GM19395 (cell line): Measurements from ENCODE around the gene ANKRD36B.
"Not testable (repeated sequence)": the region's sequence is repeated elsewhere in the genome, so short reads cannot be mapped to it uniquely, and the experiment has no call there.

ENCODE experiments used
- ATAC-seq: cut with Tn5 transposase; IDR thresholded peaks from one replicate; pipeline ENCODE4 v1.9.1; 2021; ENCODE audit warnings: mild to moderate bottlenecking, moderate library complexity; ENCODE audit not compliant: unreplicated experiment

ANKRD36B gene

GRCh38 chr2:97550498-97550897, 39.2 kb downstream of the ANKRD36B start:
- ATAC-seq, result not testable (repeated sequence)

- ATAC-seq, result not testable (repeated sequence)
These were observed 40.6 kb downstream of the ANKRD36B start for GRCh38 chr2:97549058-97549457.

- ATAC-seq, result not testable (repeated sequence)
These were observed 41.1 kb downstream of the ANKRD36B start for GRCh38 chr2:97548536-97548935.

- no peak for ATAC-seq
These were observed 43.0 kb downstream of the ANKRD36B start for GRCh38 chr2:97546711-97547110.

- not testable (repeated sequence) for ATAC-seq
These were observed 44.8 kb downstream of the ANKRD36B start for GRCh38 chr2:97544911-97545310.

GRCh38 chr2:97525904-97526303, 63.8 kb downstream of the ANKRD36B start:
- ATAC-seq, result not testable (repeated sequence)

GRCh38 chr2:97523816-97524215, 65.9 kb downstream of the ANKRD36B start:
- not testable (repeated sequence) for ATAC-seq

GRCh38 chr2:97522916-97523555, 66.6 kb downstream of the ANKRD36B start:
- not testable (repeated sequence) for ATAC-seq

- not testable (repeated sequence) for ATAC-seq
These were observed 94.0 kb downstream of the ANKRD36B start for GRCh38 chr2:97495651-97496050.

- not testable (repeated sequence) for ATAC-seq
These were observed 99.5 kb downstream of the ANKRD36B start for GRCh38 chr2:97490141-97490540.
